ENCODE data around the gene KCNC1. TPM values are rescaled to one million over a fixed set of nuclear protein-coding genes. Genes with fewer than 3 reads are reported as not detected.

The KCNC1 gene
- total RNA-seq, 1 experiment from 2014 or later, result 0.04 TPM

GRCh38 chr11:17700991-17701390 lies 33.6 kb upstream of the KCNC1 start:
- no peak overlapping the region for H3K18ac ChIP-seq (ENCODE audit: insufficient read length, low read depth, low read length)

More at GRCh38 chr11:17700991-17701390, 33.6 kb upstream of the KCNC1 start:
- no peaks in the 10 kb centered on the region for H3K79me2 ChIP-seq (ENCODE audit: insufficient read depth, low read length)
- no peak overlapping the region for H2BK15ac ChIP-seq (ENCODE audit: low read depth, low read length)
- DNase-seq, result no peak
- no CpG with 5 or more reads among the region's 4 CpGs for WGBS (ENCODE audit: extremely low coverage, insufficient read length, low lambda C conversion rate)
- H2BK5ac ChIP-seq (ENCODE audit: insufficient read length, low read length), result no peak overlapping the region
- H3K79me1 ChIP-seq (ENCODE audit: insufficient read depth, low read depth, low read length, poor library complexity, severe bottlenecking), result no peaks in the 10 kb centered on the region
- no peaks in the 10 kb centered on the region for H4K20me1 ChIP-seq (ENCODE audit: control insufficient read depth, insufficient read depth, insufficient read length)
- Mint-ChIP-seq H3K27me3 (ENCODE audit: low read depth) (peaks cover 48% of the 10 kb centered on the region), H3K9me3 (peaks cover 6 to 8% of the 10 kb centered on the region in 2 experiments; a peak in 4 of 5 replicates), H3K4me3 (no peak overlapping the region), H3K36me3 (ENCODE audit: insufficient read depth in 1 of 3, low read depth in 3 of 3) (peaks cover 0 to 3% (median 0%) of the 10 kb centered on the region in 3 experiments; a peak in 3 of 7 replicates), H3K4me1 (peaks cover 0 to 9% of the 10 kb centered on the region in 2 experiments; a peak in 2 of 4 replicates), H3K27ac (no peak overlapping the region)
- H3K4ac ChIP-seq (ENCODE audit: low read depth, low read length), result no peak overlapping the region
- H3K27me3 ChIP-seq (ENCODE audit: insufficient read depth, low read length), result peaks cover 11% of the 10 kb centered on the region
- no peaks in the 10 kb centered on the region for H3K4me1 ChIP-seq (ENCODE audit: insufficient read depth, low read length)
- H3T11ph ChIP-seq (ENCODE audit: low read length), result no peak overlapping the region
- no peak overlapping the region for H2BK20ac ChIP-seq (ENCODE audit: low read depth, low read length, poor library complexity, severe bottlenecking)
- no peaks in the 10 kb centered on the region for H3K9me3 ChIP-seq (ENCODE audit: control insufficient read depth, low read depth, low read length)
- no peak overlapping the region for H2BK120ac ChIP-seq (ENCODE audit: low read depth, low read length, poor library complexity, severe bottlenecking)
- no peak overlapping the region for H2AK5ac ChIP-seq (ENCODE audit: insufficient read length, low read length)
- no peak for TF ChIP-seq CTCF (conservative IDR thresholded peaks at IDR 0.05)
- H4K5ac ChIP-seq (ENCODE audit: insufficient read length, low read depth, low read length), result no peak overlapping the region
- no peak overlapping the region for H3K9ac ChIP-seq (ENCODE audit: extremely low read depth, insufficient read length, low read length)
- no peak overlapping the region for H4K91ac ChIP-seq (ENCODE audit: insufficient read length, low read depth, low read length)
- H2BK12ac ChIP-seq (ENCODE audit: insufficient read length, low read depth, low read length), result no peak overlapping the region
- no peak overlapping the region for H3K23ac ChIP-seq (ENCODE audit: insufficient read length, low read depth, low read length)
- H3K56ac ChIP-seq (ENCODE audit: insufficient read length, low read depth, low read length), result no peak overlapping the region
- no peak overlapping the region for H3K27ac ChIP-seq (ENCODE audit: insufficient read length, low read depth, low read length)
- no peak overlapping the region for H2AFZ ChIP-seq (ENCODE audit: low read length)
- no peak overlapping the region for H3K14ac ChIP-seq (ENCODE audit: insufficient read depth, low read length)
- no peaks in the 10 kb centered on the region for H3K23me2 ChIP-seq (ENCODE audit: insufficient read length, low read depth, low read length, poor library complexity, severe bottlenecking)
- no peak overlapping the region for H4K8ac ChIP-seq (replicated peaks; ENCODE audit: insufficient read length, low read depth, low read length)
- no peak overlapping the region for H3K4me2 ChIP-seq (ENCODE audit: insufficient read depth, insufficient read length, low read length)
